Right ventricle myocardium superior (tissue), 1 donor: ENCODE results near the gene NTHL1. TPM values are rescaled to one million over a fixed set of nuclear protein-coding genes. Genes with fewer than 3 reads are reported as not detected.
A peak's percentile ranks its signal among the peaks of the same experiment; 100 is the strongest.
"Not testable (repeated sequence)": the region's sequence is repeated elsewhere in the genome, so short reads cannot be mapped to it uniquely, and the experiment has no call there.

ENCODE experiments used
- ATAC-seq: fragments of 200-7000 bp; cut with Tn5 transposase; one replicate; pipeline ENCODE4 v1.9.1; 2020; ENCODE audit warnings: mild to moderate bottlenecking; ENCODE audit not compliant: poor library complexity
- DNase-seq: peaks from one replicate; pipeline ENCODE4 v3.0.0-alpha.2; 2020
- intact Hi-C: fragments of 100-400 bp; cut with DNase I; formaldehyde crosslinking; loops from one replicate; pipeline ENCODE4 v1.11.2; 2022
- total RNA-seq: library from RNA; stranded (reverse); fragmentation: NEBNext Ultra II Directional; extraction: Animal tissue kit (Norgen Biotek cat#: 25700); gene quantifications from one replicate; pipeline ENCODE4 v1.2.1, GENCODE V29; 2021
- donor health status: DM: no; HTN: yes; CAD: no; lungs with severe emphysema.

Gene NTHL1
- total RNA-seq, 1 donor from 2014 or later, result 26.2 TPM

DNA sequence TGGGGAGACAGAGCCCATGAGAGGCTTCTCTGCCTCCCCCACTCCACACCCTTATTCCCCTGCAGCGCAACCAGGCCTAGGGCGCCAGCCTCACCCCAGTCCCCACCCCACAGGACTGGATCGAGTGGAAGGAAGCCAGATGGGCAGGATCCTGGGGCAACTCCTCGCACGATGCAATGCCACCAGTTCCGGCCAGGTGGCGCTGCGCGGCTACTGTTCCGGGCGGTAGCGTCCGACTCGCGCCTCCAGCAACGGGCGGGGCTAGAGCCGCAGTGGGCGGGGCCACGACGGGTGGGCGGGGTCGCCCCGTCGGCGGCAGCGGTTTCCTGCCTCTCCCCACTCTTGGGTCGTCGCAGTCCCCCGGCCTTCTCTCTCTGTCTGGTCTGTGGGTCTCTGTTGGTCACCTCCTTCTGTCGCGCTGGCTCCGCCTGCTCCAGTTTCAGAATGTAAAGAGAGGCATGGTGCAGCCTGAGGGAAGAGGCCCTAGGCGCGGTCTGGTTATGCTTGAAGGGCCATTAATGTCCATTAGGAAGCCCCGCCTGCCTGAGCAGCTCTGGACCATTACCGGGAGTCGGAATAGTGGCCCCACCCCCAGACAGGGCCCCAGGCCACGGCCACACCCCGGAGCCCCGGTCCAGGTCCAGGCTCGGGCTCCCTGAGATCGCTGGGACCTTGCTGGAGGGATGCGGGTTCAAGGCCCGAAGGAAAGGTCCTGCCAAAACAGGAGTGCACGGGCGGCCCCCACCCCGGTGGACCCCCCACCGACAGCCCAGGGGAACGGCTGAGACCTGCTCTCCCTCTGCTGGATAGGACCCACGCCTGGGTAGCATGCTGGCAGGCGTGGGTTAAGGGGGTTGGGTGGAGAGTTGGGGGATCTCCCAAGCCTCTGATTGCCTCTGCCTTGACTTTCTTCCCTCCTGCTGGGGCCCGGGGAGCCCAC is 24.3 kb downstream of the NTHL1 start:
- intact Hi-C loops, result loop anchor here (2.0 kb wide), 1 partner anchor 119 kb away; no protein-coding TSS in a partner anchor
- ATAC-seq (peak; percentile 91), DNase-seq (peak; percentile 97)

DNA sequence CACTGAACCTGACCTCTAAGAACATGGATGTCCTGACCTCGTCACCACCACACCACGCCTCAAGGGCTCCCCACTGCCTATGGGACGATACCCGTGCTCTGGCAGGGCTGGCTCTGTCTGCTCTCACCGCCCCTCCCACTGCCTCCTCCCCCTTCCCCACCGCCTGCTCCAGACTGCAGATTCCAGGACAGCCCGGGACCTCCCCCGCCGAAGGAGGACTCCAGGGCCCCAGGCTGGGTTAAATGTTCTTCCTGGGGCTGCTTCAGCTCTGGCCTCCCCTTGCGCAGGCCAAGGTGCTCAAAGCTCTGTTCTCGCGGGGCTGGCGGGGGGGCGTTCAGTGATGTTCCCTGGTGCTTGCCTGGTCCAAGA is 24.9 kb downstream of the NTHL1 start:
- no peak for DNase-seq
- peak; percentile 3 for ATAC-seq

DNA sequence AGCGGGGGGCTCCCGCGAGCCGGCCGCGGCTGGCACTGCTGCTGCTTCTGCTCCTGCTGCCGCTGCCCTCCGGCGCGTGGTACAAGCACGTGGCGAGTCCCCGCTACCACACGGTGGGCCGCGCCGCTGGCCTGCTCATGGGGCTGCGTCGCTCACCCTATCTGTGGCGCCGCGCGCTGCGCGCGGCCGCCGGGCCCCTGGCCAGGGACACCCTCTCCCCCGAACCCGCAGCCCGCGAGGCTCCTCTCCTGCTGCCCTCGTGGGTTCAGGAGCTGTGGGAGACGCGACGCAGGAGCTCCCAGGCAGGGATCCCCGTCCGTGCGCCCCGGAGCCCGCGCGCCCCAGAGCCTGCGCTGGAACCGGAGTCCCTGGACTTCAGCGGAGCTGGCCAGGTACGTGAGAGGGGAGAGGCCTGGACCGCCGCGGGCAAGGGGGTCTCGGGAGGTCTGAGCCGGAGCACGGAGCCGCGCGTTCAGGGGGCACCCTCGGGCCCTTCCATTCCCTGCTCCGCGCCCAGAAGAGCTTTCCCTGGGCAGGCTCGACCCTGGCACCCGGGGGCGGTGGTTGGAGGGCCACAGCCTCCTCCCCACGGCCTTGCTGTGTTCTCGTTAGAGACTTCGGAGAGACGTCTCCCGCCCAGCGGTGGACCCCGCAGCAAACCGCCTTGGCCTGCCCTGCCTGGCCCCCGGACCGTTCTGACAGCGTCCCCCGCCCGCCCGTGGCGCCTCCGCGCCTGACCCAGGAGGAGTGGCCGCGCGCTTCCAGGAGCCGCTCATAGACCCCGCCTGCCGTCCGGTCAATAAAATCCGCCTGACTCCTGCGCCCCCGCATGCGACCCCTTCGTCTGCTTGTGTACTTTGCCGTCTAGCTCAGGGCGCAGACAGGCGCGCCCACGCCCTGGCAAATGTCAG is 27.5 kb downstream of the NTHL1 start:
- DNase-seq, result no peak
- no peak for ATAC-seq
- intact Hi-C loops, result no loop called here

More for the DNA sequence above, 24.9 kb downstream of the NTHL1 start:
- intact Hi-C loops, result loop anchor here (2.0 kb wide), 1 partner anchor 120 kb away; no protein-coding TSS in a partner anchor

DNA sequence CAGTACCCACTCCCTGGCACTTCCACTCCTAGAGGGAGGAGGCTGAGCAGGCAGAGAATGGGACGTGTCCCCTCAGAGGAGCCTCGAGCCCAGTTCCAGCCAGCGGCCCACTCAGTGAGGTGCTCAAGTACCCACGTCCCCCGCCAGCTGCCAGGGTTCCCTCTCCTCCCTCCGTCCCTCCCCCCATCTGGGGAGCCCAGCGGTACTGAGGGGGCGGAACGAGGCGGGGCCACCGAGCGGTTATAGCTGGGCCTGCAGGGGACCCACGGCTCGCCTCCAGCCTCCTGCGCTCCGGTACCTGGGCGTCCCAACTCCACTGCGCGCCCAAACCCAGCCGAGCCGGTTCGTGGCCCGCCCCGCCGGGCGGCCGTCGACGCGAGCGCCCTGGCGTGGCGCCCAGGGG is 28.1 kb downstream of the NTHL1 start, which contains the start of gene NPW:
NPW (plus strand) TSS at position 268 of the 403 bp plus-strand sequence.
- DNase-seq (no peak), ATAC-seq (no peak)
- intact Hi-C loops, result no loop called here

DNA sequence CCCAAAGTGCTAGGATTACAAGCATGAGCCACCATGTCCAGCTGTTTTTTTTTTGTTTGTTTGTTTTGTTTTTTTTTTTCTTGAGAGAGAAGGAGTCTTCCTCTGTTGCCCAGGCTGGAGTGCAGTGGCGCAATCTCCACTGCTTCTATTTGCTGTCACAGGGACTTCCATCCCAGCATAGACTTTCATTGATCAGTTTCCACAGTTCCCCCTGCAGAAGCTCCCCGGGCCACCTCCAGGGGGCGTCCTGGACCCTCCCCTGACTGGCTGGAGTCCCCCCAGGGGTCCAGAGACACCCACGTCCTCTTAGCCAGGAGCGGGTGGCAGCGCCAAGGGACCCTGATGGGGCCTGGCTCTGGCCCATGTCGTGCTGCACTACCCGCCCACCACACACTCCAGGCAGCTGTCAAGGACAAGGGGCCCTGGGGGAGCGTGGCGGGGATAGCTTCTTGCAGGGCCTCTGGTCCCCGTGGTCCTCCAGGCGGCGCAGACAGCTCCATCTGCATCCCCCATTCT is 31.2 kb downstream of the NTHL1 start:
- intact Hi-C loops, result no loop called here
- peak; percentile 37 for DNase-seq
- no peak for ATAC-seq

DNA sequence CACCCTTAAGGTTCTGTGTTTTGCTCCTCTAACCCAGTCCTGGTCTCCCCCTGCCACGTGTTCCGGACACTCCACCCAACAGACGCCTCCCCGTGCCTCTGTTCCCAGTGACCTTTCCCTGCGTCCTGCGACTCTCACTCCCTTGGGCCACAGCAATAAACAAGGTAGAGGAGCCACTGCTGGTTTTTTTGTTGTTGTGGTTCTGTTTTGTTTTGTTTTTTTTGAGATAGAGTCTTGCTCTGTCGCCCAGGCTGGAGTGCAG is 31.8 kb downstream of the NTHL1 start:
- intact Hi-C loops, result no loop called here
- ATAC-seq, result no peak
- no peak for DNase-seq

DNA sequence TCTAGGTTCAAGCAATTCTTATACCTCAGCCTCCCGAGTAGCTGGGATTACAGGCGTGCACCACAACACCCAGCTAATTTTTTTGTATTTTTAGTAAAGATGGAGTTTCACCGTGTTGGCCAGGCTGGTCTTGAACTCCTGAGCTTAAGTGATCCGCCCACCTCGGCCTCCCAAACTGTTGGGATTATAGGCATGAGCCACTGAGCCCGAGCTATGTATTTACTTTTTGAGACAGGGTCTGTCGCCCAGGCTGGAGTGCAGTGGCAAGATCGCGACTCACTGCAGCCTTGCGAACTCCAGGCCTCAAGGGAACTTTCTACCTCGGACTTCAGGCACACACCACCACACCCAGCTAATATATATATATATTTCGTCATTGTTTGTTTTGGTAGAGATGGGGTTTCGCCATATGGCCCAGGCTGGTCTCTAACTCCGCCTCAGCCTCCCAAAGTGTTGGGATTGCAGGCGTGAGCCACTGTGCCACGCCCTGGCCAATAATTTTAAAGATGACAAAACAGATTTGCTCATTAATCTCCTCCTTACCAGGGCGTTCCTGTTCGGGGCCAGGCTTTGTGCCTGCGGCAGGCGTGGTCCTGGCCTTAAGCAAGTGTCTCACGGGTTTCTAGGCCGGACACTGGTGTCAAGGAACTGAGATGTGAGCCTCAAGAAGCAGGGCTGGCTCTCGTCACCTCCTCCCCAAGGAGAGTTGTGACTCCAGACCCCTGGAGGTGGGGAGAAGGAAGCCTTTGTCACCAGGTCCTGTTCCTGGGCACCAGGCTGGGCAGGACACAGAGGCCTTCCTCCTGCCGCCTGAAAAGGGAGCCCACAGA is 32.3 kb downstream of the NTHL1 start:
- intact Hi-C loops, result no loop called here
- DNase-seq (peak; percentile 32), ATAC-seq (no peak)

DNA sequence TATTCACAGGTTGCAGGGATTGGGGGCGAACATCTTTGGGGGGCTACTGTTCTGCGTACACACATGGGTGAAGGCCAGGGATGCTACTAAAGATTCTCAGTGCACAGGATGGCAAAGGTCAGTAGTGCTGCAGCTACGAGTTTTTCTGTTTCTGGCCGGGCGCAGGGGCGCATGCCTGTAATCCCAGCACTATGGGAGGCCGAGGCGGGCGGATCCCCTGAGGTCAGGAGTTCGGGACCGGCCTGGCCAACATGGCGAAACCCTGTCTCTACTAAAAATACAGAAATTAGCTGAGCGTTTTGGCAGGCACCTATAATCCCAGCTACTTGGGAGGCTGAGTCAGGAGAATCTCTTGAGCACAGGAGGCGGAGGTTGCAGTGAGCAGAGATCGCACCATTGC is 34.1 kb downstream of the NTHL1 start:
- ATAC-seq (no peak), DNase-seq (no peak)
- intact Hi-C loops, result no loop called here

DNA sequence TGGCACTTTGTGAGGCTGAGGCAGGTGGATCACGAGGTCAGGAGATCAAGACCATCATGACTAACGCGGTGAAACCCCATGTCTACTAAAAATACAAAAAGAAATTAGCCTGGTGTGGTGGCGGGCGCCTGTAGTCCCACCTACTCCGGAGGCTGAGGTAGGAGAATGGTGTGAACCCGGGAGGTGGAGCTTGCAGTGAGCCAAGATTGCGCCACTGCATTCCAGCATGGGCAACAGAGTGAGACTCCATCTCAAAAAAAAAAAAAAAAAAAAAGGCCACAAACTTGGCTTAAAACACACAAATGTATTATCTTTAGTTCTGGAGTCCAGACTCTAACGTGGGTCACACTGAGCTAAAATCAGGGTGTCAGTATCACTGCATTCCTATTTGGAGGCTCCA is 35.9 kb downstream of the NTHL1 start:
- intact Hi-C loops, DNase-seq, ATAC-seq: not testable (repeated sequence)

DNA sequence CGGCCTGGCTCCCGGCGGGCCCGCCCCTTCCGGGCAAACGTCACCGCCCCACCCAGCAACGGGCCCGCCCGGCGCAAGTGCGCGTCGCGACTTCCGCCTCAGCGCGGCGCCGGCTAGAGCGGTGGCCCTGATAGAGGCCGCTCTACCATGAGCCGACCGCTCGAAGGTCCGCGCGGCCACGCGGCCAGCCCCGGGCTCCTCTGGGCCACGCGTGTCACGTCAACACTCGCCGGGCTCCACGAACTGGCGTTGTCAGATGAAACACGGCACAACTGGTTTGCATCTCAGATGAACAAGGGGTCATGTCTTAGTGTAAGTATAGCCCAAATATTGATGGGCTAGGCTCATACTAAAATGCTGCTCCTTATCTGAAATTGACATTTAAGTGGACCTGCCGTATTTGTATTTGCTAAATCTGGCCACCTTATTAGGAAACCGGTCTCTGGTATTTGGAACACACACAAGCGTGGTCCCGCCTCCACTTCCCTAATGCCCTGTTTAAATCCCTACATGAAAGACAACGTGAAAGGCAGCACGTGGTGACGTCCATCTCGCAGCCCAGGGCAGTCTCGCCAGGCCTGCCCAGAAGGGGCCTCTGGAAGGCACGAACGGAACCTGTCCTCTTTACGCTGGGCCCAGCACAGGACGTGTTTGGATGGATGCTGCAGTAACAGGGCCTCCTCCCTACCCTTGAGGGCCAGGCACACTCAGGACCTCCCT is 37.7 kb downstream of the NTHL1 start, which contains the start of gene ZNF598:
ZNF598 (minus strand) TSS at position 31 of the 720 bp plus-strand sequence.
- DNase-seq, result peak; percentile 90
- peak; percentile 98 for ATAC-seq
- intact Hi-C loops, result no loop called here

DNA sequence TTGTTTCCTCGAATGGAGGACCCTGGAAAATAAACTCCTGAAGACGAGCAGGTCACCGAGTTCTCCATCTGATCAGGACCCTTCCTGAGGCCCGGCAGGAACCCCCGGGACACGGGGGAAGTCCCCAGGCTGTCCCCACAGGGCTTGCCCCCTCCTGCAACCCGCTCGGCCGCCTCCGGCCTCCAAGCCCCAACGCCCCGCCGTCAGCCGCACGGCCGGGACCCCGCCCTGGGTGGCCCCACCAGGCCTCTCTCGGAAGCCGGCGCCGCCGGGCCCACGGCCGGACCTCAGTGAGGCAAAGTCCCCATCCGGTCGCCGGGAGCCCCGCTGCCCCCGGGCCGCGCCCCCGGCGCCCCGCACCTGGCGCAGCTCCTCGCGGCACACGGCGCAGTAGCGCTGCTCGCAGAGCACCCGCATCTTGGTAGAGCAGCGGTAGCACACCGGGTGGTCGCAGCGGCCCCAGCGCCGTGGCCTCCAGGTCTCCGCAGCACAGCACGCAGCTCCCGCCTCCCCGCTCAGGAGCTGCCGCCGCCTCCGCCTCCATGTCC is 38.4 kb downstream of the NTHL1 start:
- ATAC-seq (peak; percentile 5), DNase-seq (no peak)
- intact Hi-C loops, result no loop called here

DNA sequence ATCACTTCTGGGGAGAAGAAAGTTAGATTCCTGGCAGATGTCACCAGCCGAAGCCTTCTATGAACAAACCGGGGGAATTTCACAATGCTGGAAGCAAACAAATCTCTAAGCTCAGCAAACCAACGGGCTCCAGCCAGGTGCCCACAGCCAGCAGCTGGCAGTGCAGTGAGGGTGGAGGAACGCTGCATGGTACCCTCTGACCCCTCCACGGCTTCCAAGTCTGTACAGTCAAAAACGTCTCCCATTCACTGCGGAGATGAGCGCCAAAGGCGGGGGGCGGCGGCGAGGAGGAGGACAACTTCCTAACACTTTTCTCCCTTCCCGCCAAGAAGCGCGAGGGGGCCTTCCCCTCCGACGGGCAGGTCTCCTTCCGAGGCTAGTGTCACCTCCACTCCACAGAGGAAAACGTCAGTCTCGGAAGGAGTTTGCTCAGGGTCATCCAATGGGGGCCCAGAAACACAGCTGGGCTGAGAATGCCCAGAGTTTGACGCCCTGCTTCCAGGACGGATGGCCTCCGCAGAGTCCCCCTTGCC is 38.9 kb downstream of the NTHL1 start:
- intact Hi-C loops, result no loop called here
- no peak for DNase-seq
- no peak for ATAC-seq

DNA sequence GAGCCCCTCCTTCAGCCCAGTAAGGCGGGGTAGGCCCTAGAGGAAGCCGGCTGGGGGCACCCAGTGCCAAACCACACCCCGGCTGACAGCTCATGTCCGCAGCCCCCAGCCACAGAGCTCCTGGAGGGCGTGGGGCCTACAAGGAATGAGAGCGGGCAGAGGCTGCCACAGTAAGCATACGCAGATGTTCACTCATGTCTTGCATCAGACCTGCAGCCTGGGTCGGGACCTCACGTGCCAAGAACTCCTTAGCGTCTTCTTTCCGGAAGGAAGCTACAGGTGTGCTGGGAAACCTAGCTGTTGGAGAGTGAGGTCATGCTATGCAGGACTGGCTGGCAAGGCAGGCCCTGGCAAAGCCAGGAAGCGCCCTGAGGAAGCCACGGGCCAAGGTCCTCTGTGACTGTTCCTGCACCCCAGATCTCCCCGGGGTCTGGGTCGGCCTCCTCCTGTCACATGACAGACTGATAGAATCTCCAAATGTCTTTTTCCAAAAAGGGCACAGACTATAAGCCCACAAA is 39.6 kb downstream of the NTHL1 start:
- intact Hi-C loops, result no loop called here
- ATAC-seq, result no peak
- no peak for DNase-seq

DNA sequence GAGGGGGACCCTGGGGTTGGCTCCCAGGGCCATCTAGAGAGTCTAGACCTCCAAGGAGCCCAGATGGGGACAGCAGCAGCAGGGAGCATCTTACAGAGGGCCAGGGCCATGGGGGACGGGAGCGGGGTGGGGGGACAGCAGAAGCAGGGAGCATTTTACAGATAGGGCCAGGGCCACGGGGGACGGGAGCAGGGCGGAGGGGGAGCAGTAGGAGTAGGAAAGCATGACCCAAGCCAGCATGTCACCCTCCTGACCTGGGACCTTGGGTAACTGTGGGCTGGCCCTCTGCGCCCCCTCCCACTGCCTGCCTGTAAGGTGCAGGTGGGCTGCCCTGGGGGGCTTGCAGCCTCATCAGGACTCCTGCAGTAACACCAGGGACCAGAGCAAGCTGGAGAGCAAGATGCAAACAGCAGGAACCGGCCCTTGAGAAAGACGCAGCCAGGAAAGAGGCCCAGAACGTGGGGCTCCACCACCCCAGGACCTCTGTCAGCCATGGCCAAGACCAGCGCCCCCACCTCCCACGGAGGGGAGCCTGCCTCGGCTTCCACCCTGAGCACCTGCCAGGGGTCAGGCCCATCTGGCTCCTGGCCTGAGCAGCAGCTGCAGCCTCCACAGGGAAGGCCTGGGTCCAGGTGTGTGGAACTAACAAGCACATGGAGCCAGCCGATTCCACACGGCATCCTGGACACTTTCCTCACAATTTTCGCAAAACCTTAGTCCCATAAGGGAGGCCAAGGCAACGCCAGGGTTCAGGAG is 40.4 kb downstream of the NTHL1 start:
- ATAC-seq, result no peak
- DNase-seq, result no peak
- intact Hi-C loops, result no loop called here

DNA sequence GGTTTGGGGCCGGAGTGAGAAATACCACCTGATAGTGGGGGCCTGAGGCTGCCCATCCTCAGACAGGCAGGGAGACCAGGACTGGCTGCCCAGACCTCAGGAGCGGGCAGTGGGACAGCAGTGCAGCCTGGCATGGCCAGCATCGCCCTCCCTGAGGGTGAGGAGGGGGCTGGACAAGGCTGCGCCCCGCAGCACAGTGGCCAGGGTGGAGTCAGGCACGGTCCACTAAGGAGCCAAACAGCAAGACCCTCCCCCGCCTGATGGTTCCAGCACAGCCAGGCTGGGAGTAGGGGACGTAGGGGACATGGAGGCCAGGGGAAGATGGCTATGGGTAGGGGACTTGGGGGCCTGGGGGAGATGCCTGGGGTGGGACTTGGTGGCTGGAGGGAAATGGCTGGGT is 41.3 kb downstream of the NTHL1 start:
- ATAC-seq (no peak), DNase-seq (no peak)
- intact Hi-C loops, result no loop called here

DNA sequence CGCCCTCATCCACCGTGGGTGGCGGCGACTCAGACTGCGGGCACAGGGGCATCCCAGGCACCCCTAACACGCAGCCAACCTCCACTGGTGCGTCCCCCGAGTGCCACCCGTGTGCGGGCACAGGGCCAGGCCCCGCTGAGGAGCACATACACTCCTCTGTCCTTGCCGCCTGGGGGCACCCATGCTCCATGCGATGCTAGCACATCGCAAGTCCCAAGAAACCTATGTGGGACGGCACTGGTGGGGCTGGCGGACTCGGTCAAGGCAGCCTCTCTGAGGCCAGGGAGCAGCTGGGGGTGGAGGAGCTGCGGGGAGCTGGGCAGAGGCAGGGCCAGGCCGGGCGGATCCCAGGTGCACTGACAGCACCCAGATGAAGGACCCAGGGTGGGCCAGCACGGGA is 42.0 kb downstream of the NTHL1 start:
- intact Hi-C loops, result no loop called here
- DNase-seq (no peak), ATAC-seq (no peak)
